IMR-90 (cell line): ENCODE data around the gene KDELR3.

ENCODE experiments used
- FOS ChIP-seq: fragments of 150-350 bp; IDR thresholded peaks from 2 replicates; pipeline ENCODE4 v1.6.1; 2016; ENCODE audit warnings: low read depth, low read length
- POLR2A ChIP-seq: IDR thresholded peaks from 2 replicates; pipeline ENCODE4 v1.6.1; 2012; ENCODE audit warnings: mild to moderate bottlenecking, low read depth, low read length
- RCOR1 ChIP-seq: IDR thresholded peaks from 2 replicates; pipeline ENCODE4 v1.6.1; 2012; ENCODE audit warnings: mild to moderate bottlenecking, low read length, improper control_type of control experiment; ENCODE audit not compliant: insufficient replicate concordance
- RFX5 ChIP-seq: IDR thresholded peaks from 2 replicates; pipeline ENCODE4 v1.8.0; 2012; ENCODE audit warnings: low read depth, mild to moderate bottlenecking, low read length, moderate library complexity
- SMC3 ChIP-seq: fragments of 150-350 bp; IDR thresholded peaks from 2 replicates; pipeline ENCODE4 v1.6.1; 2016; ENCODE audit warnings: low read depth, mild to moderate bottlenecking, antibody characterized with exemption, low read length, moderate library complexity
- TF ChIP-seq, protein P1 (sequence below): conservative IDR thresholded peaks from 2 replicates; pipeline ENCODE4 v1.5.1; 2012; ENCODE audit warnings: mild to moderate bottlenecking, low read depth, low read length, improper control_type of control experiment
- TF ChIP-seq, protein P2 (sequence below): fragments of 150-350 bp; IDR thresholded peaks from 2 replicates; pipeline ENCODE4 v1.6.1; 2017; ENCODE audit warnings: mild to moderate bottlenecking, antibody characterized with exemption, low read length, low read depth

DNA sequence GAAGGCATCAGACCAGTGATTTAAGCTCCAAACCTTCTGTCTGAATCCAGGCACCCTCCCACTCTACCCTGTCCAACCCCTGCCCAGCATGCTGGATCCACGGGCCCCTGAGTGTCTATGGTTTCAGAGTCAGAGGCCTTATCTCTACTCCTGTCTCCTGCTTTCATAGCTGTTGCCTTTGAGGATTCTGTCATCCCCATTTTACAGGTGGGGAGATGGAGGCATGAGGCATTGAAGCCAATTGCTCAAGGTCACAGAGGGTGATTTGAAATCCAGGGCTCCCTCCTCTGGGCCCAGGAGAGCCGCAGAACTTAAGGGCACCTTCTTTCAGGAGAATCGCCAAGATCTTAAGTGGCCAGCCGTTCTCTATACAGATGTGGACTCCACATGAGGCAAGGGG, 16.0 kb upstream of the KDELR3 start:
- TF ChIP-seq, protein P1, sequence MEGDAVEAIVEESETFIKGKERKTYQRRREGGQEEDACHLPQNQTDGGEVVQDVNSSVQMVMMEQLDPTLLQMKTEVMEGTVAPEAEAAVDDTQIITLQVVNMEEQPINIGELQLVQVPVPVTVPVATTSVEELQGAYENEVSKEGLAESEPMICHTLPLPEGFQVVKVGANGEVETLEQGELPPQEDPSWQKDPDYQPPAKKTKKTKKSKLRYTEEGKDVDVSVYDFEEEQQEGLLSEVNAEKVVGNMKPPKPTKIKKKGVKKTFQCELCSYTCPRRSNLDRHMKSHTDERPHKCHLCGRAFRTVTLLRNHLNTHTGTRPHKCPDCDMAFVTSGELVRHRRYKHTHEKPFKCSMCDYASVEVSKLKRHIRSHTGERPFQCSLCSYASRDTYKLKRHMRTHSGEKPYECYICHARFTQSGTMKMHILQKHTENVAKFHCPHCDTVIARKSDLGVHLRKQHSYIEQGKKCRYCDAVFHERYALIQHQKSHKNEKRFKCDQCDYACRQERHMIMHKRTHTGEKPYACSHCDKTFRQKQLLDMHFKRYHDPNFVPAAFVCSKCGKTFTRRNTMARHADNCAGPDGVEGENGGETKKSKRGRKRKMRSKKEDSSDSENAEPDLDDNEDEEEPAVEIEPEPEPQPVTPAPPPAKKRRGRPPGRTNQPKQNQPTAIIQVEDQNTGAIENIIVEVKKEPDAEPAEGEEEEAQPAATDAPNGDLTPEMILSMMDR, result no peak
- TF ChIP-seq FOS (no peak), POLR2A (no peak), SMC3 (no peak), RCOR1 (no peak), RFX5 (no peak)
- TF ChIP-seq, protein P2, sequence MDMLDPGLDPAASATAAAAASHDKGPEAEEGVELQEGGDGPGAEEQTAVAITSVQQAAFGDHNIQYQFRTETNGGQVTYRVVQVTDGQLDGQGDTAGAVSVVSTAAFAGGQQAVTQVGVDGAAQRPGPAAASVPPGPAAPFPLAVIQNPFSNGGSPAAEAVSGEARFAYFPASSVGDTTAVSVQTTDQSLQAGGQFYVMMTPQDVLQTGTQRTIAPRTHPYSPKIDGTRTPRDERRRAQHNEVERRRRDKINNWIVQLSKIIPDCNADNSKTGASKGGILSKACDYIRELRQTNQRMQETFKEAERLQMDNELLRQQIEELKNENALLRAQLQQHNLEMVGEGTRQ, result no peak
